Stomach smooth muscle (tissue), 2 donors: ENCODE measurements around the gene SH2D2A.
A peak's percentile ranks its signal among the peaks of the same experiment; 100 is the strongest.

Source experiments
- H3K27ac ChIP-seq: one replicate; pipeline ENCODE4 v1.7.0; 2013; ENCODE audit warnings: mild to moderate bottlenecking, low read length, inconsistent platforms
- H3K27me3 ChIP-seq, 2 donors: one replicate each; pipeline ENCODE4 v1.7.0; 2013; ENCODE audit warnings: low read length in 2 of 2; ENCODE audit not compliant: insufficient read depth in 2 of 2, control insufficient read depth in 1 of 2
- H3K36me3 ChIP-seq, 2 donors: one replicate each; pipeline ENCODE4 v1.7.0; 2013; ENCODE audit warnings: low read length in 2 of 2; ENCODE audit not compliant: control insufficient read depth in 2 of 2, insufficient read depth in 2 of 2
- H3K4me1 ChIP-seq: one replicate; pipeline ENCODE4 v1.7.0; 2013; ENCODE audit warnings: low read length; ENCODE audit not compliant: control insufficient read depth, insufficient read depth
- H3K4me3 ChIP-seq, 2 donors: one replicate each; pipeline ENCODE4 v1.7.0; 2013; ENCODE audit warnings: low read length in 2 of 2
- H3K9ac ChIP-seq, 2 donors: one replicate each; pipeline ENCODE4 v1.7.0; 2013; ENCODE audit warnings: low read length in 2 of 2, mild to moderate bottlenecking in 1 of 2
- H3K9me3 ChIP-seq, 2 donors: one replicate each; pipeline ENCODE4 v1.7.0; 2013; ENCODE audit warnings: low read length in 2 of 2; ENCODE audit not compliant: control insufficient read depth in 2 of 2
- donor health status: healthy.
- donor health status: Pancreatic carcinoma.

Gene SH2D2A

GRCh38 chr1:156823210-156823790 is 6.7 kb upstream of the SH2D2A start:
- no peaks in the 10 kb centered on the region for H3K4me1 ChIP-seq
- no peak overlapping the region for H3K9ac ChIP-seq
- no peak overlapping the region for H3K4me3 ChIP-seq
- no peaks in the 10 kb centered on the region for H3K27me3 ChIP-seq
- no peaks in the 10 kb centered on the region for H3K36me3 ChIP-seq
- H3K9me3 ChIP-seq: no peaks in the 10 kb centered on the region
- H3K27ac ChIP-seq: no peak overlapping the region

GRCh38 chr1:156822680-156823079 is 6.0 kb upstream of the SH2D2A start:
- Histone ChIP-seq H3K4me3 (no peak overlapping the region), H3K27ac (no peak overlapping the region), H3K9ac (no peak overlapping the region), H3K36me3 (no peaks in the 10 kb centered on the region), H3K4me1 (no peaks in the 10 kb centered on the region), H3K27me3 (no peaks in the 10 kb centered on the region), H3K9me3 (no peaks in the 10 kb centered on the region)

- no peak overlapping the region for H3K4me3 ChIP-seq
- H3K4me1 ChIP-seq: no peaks in the 10 kb centered on the region
- no peaks in the 10 kb centered on the region for H3K9me3 ChIP-seq
- H3K27ac ChIP-seq: no peak overlapping the region
- no peaks in the 10 kb centered on the region for H3K27me3 ChIP-seq
- H3K9ac ChIP-seq: no peak overlapping the region
- no peaks in the 10 kb centered on the region for H3K36me3 ChIP-seq
These were observed 5.2 kb upstream of the SH2D2A start for GRCh38 chr1:156821801-156822200.

GRCh38 chr1:156815961-156816422 is 656 bp downstream of the SH2D2A start:
- H3K27ac ChIP-seq: peak overlapping the region; percentile 67
- no peaks in the 10 kb centered on the region for H3K36me3 ChIP-seq
- H3K4me1 ChIP-seq: peaks cover 24% of the 10 kb centered on the region
- peak overlapping the region; percentile 52 to 58 for H3K4me3 ChIP-seq
- peaks cover 9 to 16% of the 10 kb centered on the region in 2 donors for H3K27me3 ChIP-seq
- H3K9ac ChIP-seq: peak overlapping the region; percentile 29 to 69
- H3K9me3 ChIP-seq: no peaks in the 10 kb centered on the region

- Histone ChIP-seq H3K4me3 (peak overlapping the region; percentile 52 to 58), H3K9me3 (no peaks in the 10 kb centered on the region), H3K27me3 (peaks cover 9 to 16% of the 10 kb centered on the region in 2 donors), H3K27ac (peak overlapping the region; percentile 67), H3K9ac (peak overlapping the region in 1 of 2 donors; percentile 69), H3K4me1 (peaks cover 24% of the 10 kb centered on the region), H3K36me3 (no peaks in the 10 kb centered on the region)
These were observed 1.3 kb downstream of the SH2D2A start for GRCh38 chr1:156815307-156815826.

- no peaks in the 10 kb centered on the region for H3K9me3 ChIP-seq
- peak overlapping the region; percentile 31 for H3K27ac ChIP-seq
- peak overlapping the region in 1 of 2 donors; percentile 10 for H3K9ac ChIP-seq
- H3K27me3 ChIP-seq: peaks cover 9 to 16% of the 10 kb centered on the region in 2 donors
- H3K4me3 ChIP-seq: peak overlapping the region in 1 of 2 donors; percentile 74
- H3K36me3 ChIP-seq: no peaks in the 10 kb centered on the region
- H3K4me1 ChIP-seq: peaks cover 24% of the 10 kb centered on the region
These were observed 1.9 kb downstream of the SH2D2A start for GRCh38 chr1:156814571-156815260.

- Histone ChIP-seq H3K9me3 (no peaks in the 10 kb centered on the region), H3K9ac (peak overlapping the region in 1 of 2 donors; percentile 28), H3K27ac (peak overlapping the region; percentile 31), H3K4me3 (peak overlapping the region; percentile 59 to 74), H3K36me3 (no peaks in the 10 kb centered on the region), H3K27me3 (peaks cover 9 to 16% of the 10 kb centered on the region in 2 donors), H3K4me1 (peaks cover 24% of the 10 kb centered on the region)
These were observed 2.7 kb downstream of the SH2D2A start for GRCh38 chr1:156813750-156814570.

GRCh38 chr1:156813298-156813697 is 3.4 kb downstream of the SH2D2A start:
- H3K27me3 ChIP-seq: peaks cover 9 to 16% of the 10 kb centered on the region in 2 donors
- no peak overlapping the region for H3K27ac ChIP-seq
- no peaks in the 10 kb centered on the region for H3K36me3 ChIP-seq
- peak overlapping the region in 1 of 2 donors; percentile 28 for H3K9ac ChIP-seq
- H3K9me3 ChIP-seq: no peaks in the 10 kb centered on the region
- H3K4me1 ChIP-seq: peaks cover 24% of the 10 kb centered on the region
- peak overlapping the region; percentile 59 to 74 for H3K4me3 ChIP-seq

- H3K27ac ChIP-seq: no peak overlapping the region
- no peak overlapping the region for H3K4me3 ChIP-seq
- H3K4me1 ChIP-seq: peaks cover 24% of the 10 kb centered on the region
- H3K9me3 ChIP-seq: no peaks in the 10 kb centered on the region
- no peak overlapping the region for H3K9ac ChIP-seq
- H3K36me3 ChIP-seq: no peaks in the 10 kb centered on the region
- peaks cover 9 to 16% of the 10 kb centered on the region in 2 donors for H3K27me3 ChIP-seq
These were observed 4.2 kb downstream of the SH2D2A start for GRCh38 chr1:156812293-156812990.

- no peak overlapping the region for H3K9ac ChIP-seq
- peaks cover 26% of the 10 kb centered on the region for H3K4me1 ChIP-seq
- no peaks in the 10 kb centered on the region for H3K36me3 ChIP-seq
- H3K9me3 ChIP-seq: no peaks in the 10 kb centered on the region
- no peak overlapping the region for H3K27ac ChIP-seq
- H3K4me3 ChIP-seq: no peak overlapping the region
- peaks cover 9 to 16% of the 10 kb centered on the region in 2 donors for H3K27me3 ChIP-seq
These were observed 5.5 kb downstream of the SH2D2A start for GRCh38 chr1:156811168-156811567.
